Liver (tissue), 9 donors: ENCODE results near the gene SNUPN. TPM values are rescaled to one million over a fixed set of nuclear protein-coding genes. Genes with fewer than 3 reads are reported as not detected.
A peak's percentile ranks its signal among the peaks of the same experiment; 100 is the strongest.

Experiments
- DNase-seq: peaks from one replicate; pipeline ENCODE4 v3.0.0-alpha.2; 2017; ENCODE audit warnings: low spot score
- H3K27ac ChIP-seq, 2 donors: one replicate each; pipeline ENCODE4 v1.7.0; 2013; ENCODE audit warnings: inconsistent platforms in 2 of 2, low read length in 2 of 2, control low read depth in 1 of 2, low read depth in 1 of 2, mild to moderate bottlenecking in 1 of 2
- H3K27me3 ChIP-seq, 4 donors: one replicate each; pipeline versions ENCODE4 v1.6.1 to v1.7.0; 2013; ENCODE audit warnings: low read length in 3 of 4, inconsistent platforms in 1 of 4, mild to moderate bottlenecking in 1 of 4, moderate library complexity in 1 of 4; ENCODE audit not compliant: control insufficient read depth in 4 of 4, insufficient read depth in 4 of 4
- H3K36me3 ChIP-seq, 4 donors: one replicate each; pipeline versions ENCODE4 v1.6.1 to v1.7.0; 2013; ENCODE audit warnings: low read length in 3 of 4, mild to moderate bottlenecking in 3 of 4, low read depth in 1 of 4, moderate library complexity in 1 of 4; ENCODE audit not compliant: control insufficient read depth in 4 of 4, insufficient read depth in 3 of 4
- H3K4me1 ChIP-seq, 4 donors: one replicate each; pipeline versions ENCODE4 v1.6.1 to v1.7.0; 2013; ENCODE audit warnings: low read length in 3 of 4, mild to moderate bottlenecking in 3 of 4, moderate library complexity in 1 of 4; ENCODE audit not compliant: control insufficient read depth in 4 of 4, insufficient read depth in 4 of 4
- H3K4me3 ChIP-seq, 3 donors: one replicate each; pipeline versions ENCODE4 v1.6.1 to v1.7.0; 2013; ENCODE audit warnings: low read length in 3 of 3, control low read depth in 1 of 3, low read depth in 1 of 3, mild to moderate bottlenecking in 1 of 3
- H3K9ac ChIP-seq, 2 donors: one replicate each; pipeline ENCODE4 v1.7.0; 2013; ENCODE audit warnings: low read length in 2 of 2, mild to moderate bottlenecking in 2 of 2, moderate library complexity in 2 of 2, control low read depth in 1 of 2, low read depth in 1 of 2
- H3K9me3 ChIP-seq, 4 donors: one replicate each; pipeline versions ENCODE4 v1.6.1 to v1.7.0; 2013; ENCODE audit warnings: low read length in 3 of 4; ENCODE audit not compliant: control insufficient read depth in 4 of 4
- EGR1 ChIP-seq, 2 donors: IDR thresholded peaks; 2 replicates each; pipeline ENCODE4 v1.6.1; 2016 to 2018; ENCODE audit warnings: antibody characterized with exemption in 2 of 2, low read depth in 2 of 2
- FOXA1 ChIP-seq: IDR thresholded peaks from 2 replicates; pipeline ENCODE4 v1.6.1; 2016; ENCODE audit warnings: antibody characterized with exemption
- FOXA2 ChIP-seq: IDR thresholded peaks from 2 replicates; pipeline ENCODE4 v1.6.1; 2016; ENCODE audit warnings: antibody characterized with exemption
- GABPA ChIP-seq, 2 donors: IDR thresholded peaks in 1 of 2; conservative IDR thresholded peaks in 1 of 2; 2 replicates each; pipeline ENCODE4 v1.6.1; 2016; ENCODE audit warnings: antibody characterized with exemption in 2 of 2, mild to moderate bottlenecking in 1 of 2, moderate library complexity in 1 of 2
- HNF4A ChIP-seq, 2 donors: conservative IDR thresholded peaks; 2 replicates each; pipeline ENCODE4 v1.6.1; 2016; ENCODE audit warnings: antibody characterized with exemption in 2 of 2, mild to moderate bottlenecking in 2 of 2
- HNF4G ChIP-seq: IDR thresholded peaks from 2 replicates; pipeline ENCODE4 v1.6.1; 2016; ENCODE audit warnings: antibody characterized with exemption
- JUND ChIP-seq, 2 donors: IDR thresholded peaks; 2 replicates each; pipeline ENCODE4 v1.6.1; 2016; ENCODE audit warnings: antibody characterized with exemption in 2 of 2
- MAX ChIP-seq: IDR thresholded peaks from 2 replicates; pipeline ENCODE4 v1.6.1; 2016; ENCODE audit warnings: antibody characterized with exemption
- NR2F2 ChIP-seq: IDR thresholded peaks from 2 replicates; pipeline ENCODE4 v1.6.1; 2016; ENCODE audit warnings: antibody characterized with exemption
- RAD21 ChIP-seq, 2 donors: IDR thresholded peaks; 2 replicates each; pipeline ENCODE4 v1.6.1; 2016; ENCODE audit warnings: antibody characterized with exemption in 2 of 2, mild to moderate bottlenecking in 2 of 2
- RXRA ChIP-seq, 2 donors: IDR thresholded peaks; 2 replicates each; pipeline ENCODE4 v1.6.1; 2017 to 2018; ENCODE audit warnings: antibody characterized with exemption in 2 of 2, mild to moderate bottlenecking in 1 of 2
- SP1 ChIP-seq: IDR thresholded peaks from 2 replicates; pipeline ENCODE4 v1.6.1; 2018; ENCODE audit warnings: antibody characterized with exemption, mild to moderate bottlenecking
- TAF1 ChIP-seq: conservative IDR thresholded peaks from 2 replicates; pipeline ENCODE4 v1.6.1; 2016; ENCODE audit warnings: antibody characterized with exemption, mild to moderate bottlenecking
- YY1 ChIP-seq: IDR thresholded peaks from 2 replicates; pipeline ENCODE4 v1.6.1; 2016; ENCODE audit warnings: antibody characterized with exemption, mild to moderate bottlenecking
- WGBS: extraction: QIAGEN DNeasy Blood & Tissue Kit; methylation state at CpG from one replicate; pipeline ENCODE4 v1.1.7; 2013; 5-methylcytosine and 5-hydroxymethylcytosine counted together
- polyA plus RNA-seq, 2 donors: library from polyadenylated mRNA; stranded (reverse) in 1 of 2; unstranded in 1 of 2; fragments of 200-250 nt in 1 of 2; fragments of >200 nt in 1 of 2; fragmentation: Nextera tagmentation in 1 of 2; extraction: Ambion mirVana in 1 of 2; gene quantifications; one replicate each; pipeline versions ENCODE4 v1.2.1 to v1.2.3, GENCODE V29; 2013 to 2015
- total RNA-seq, 2 donors: library from RNA; depleted of rRNA; stranded (reverse); fragments of >200 nt; gene quantifications; one replicate each; pipeline ENCODE4 v1.2.3, GENCODE V29; 2014
- TF ChIP-seq, protein P1 (sequence below): fragments of 150-350 bp; IDR thresholded peaks from 2 replicates; pipeline ENCODE4 v1.5.1; 2017; ENCODE audit warnings: improper control_type of control experiment, low read depth, low read length; ENCODE audit not compliant: missing input control
- TF ChIP-seq, protein P2 (sequence below): IDR thresholded peaks from 2 replicates; pipeline ENCODE4 v1.6.1; 2016; ENCODE audit warnings: antibody characterized with exemption
- TF ChIP-seq, protein P3 (sequence below): IDR thresholded peaks from 2 replicates; pipeline ENCODE4 v1.6.1; 2016; ENCODE audit warnings: antibody characterized with exemption
- TF ChIP-seq, protein P4 (sequence below): IDR thresholded peaks from 2 replicates; pipeline ENCODE4 v1.6.1; 2016; ENCODE audit warnings: antibody characterized with exemption, mild to moderate bottlenecking
- donor health status: healthy.
- donor health status: healthy.
- donor health status: healthy.
- donor health status: healthy.
- donor health status: healthy.

The SNUPN gene
- total and polyA plus RNA-seq, 4 donors: 7.8 to 13.2 (median 12.1) TPM

DNA sequence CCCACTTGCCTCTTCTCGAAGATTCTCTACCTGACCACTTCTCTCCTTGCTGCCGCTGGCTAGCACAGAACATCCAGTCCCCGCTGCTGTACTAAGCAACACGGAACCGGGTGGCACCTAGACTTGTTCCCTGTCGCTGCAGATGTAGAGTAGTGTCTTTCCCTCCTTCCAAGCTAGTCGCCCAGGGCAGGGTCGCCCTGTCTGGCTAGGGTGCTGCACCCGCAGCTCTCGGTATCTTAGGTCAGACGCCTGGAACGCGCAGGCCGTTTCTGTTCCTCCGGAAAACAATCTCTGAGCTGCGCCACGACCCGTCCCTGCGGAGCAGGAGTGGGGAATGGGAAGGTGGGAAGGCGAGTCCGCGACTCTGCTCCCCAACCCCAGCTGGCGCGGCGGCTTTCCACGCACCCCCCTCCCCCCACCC, 21.4 kb upstream of the SNUPN start:
- peaks cover 20 to 48% (median 40%) of the 10 kb centered on the region in 4 donors for H3K4me1 ChIP-seq
- H3K9ac ChIP-seq: peak overlapping the region; percentile 55 to 70
- H3K4me3 ChIP-seq: peak overlapping the region; percentile 81 to 91 (median 91)
- peaks cover 0 to 3% (median 1%) of the 10 kb centered on the region in 4 donors for H3K36me3 ChIP-seq
- H3K9me3 ChIP-seq: no peaks in the 10 kb centered on the region
- no peak for DNase-seq
- H3K27ac ChIP-seq: peak overlapping the region; percentile 96 to 99
- no peaks in the 10 kb centered on the region for H3K27me3 ChIP-seq
- TF ChIP-seq, protein P1, sequence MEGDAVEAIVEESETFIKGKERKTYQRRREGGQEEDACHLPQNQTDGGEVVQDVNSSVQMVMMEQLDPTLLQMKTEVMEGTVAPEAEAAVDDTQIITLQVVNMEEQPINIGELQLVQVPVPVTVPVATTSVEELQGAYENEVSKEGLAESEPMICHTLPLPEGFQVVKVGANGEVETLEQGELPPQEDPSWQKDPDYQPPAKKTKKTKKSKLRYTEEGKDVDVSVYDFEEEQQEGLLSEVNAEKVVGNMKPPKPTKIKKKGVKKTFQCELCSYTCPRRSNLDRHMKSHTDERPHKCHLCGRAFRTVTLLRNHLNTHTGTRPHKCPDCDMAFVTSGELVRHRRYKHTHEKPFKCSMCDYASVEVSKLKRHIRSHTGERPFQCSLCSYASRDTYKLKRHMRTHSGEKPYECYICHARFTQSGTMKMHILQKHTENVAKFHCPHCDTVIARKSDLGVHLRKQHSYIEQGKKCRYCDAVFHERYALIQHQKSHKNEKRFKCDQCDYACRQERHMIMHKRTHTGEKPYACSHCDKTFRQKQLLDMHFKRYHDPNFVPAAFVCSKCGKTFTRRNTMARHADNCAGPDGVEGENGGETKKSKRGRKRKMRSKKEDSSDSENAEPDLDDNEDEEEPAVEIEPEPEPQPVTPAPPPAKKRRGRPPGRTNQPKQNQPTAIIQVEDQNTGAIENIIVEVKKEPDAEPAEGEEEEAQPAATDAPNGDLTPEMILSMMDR: no peak
- TF ChIP-seq RXRA (IDR thresholded peaks at IDR 0.05): no peak
- TF ChIP-seq EGR1 (IDR thresholded peaks at IDR 0.05; ENCODE audit: low read depth in 2 of 2): no peak
- no peak for TF ChIP-seq FOXA1
- no peak for TF ChIP-seq JUND (IDR thresholded peaks at IDR 0.05)
- no peak for TF ChIP-seq TAF1
- peak; percentile 5 for TF ChIP-seq SP1
- TF ChIP-seq, protein P2, sequence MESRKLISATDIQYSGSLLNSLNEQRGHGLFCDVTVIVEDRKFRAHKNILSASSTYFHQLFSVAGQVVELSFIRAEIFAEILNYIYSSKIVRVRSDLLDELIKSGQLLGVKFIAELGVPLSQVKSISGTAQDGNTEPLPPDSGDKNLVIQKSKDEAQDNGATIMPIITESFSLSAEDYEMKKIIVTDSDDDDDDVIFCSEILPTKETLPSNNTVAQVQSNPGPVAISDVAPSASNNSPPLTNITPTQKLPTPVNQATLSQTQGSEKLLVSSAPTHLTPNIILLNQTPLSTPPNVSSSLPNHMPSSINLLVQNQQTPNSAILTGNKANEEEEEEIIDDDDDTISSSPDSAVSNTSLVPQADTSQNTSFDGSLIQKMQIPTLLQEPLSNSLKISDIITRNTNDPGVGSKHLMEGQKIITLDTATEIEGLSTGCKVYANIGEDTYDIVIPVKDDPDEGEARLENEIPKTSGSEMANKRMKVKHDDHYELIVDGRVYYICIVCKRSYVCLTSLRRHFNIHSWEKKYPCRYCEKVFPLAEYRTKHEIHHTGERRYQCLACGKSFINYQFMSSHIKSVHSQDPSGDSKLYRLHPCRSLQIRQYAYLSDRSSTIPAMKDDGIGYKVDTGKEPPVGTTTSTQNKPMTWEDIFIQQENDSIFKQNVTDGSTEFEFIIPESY: no peak
- TF ChIP-seq YY1: no peak
- no peak for TF ChIP-seq RAD21 (IDR thresholded peaks at IDR 0.05)
- TF ChIP-seq, protein P3, sequence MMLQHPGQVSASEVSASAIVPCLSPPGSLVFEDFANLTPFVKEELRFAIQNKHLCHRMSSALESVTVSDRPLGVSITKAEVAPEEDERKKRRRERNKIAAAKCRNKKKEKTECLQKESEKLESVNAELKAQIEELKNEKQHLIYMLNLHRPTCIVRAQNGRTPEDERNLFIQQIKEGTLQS: no peak
- no peak for TF ChIP-seq GABPA (IDR thresholded peaks at IDR 0.05 in 1 of 2, conservative IDR thresholded peaks at IDR 0.05 in 1 of 2)
- TF ChIP-seq MAX: no peak
- TF ChIP-seq, protein P4, sequence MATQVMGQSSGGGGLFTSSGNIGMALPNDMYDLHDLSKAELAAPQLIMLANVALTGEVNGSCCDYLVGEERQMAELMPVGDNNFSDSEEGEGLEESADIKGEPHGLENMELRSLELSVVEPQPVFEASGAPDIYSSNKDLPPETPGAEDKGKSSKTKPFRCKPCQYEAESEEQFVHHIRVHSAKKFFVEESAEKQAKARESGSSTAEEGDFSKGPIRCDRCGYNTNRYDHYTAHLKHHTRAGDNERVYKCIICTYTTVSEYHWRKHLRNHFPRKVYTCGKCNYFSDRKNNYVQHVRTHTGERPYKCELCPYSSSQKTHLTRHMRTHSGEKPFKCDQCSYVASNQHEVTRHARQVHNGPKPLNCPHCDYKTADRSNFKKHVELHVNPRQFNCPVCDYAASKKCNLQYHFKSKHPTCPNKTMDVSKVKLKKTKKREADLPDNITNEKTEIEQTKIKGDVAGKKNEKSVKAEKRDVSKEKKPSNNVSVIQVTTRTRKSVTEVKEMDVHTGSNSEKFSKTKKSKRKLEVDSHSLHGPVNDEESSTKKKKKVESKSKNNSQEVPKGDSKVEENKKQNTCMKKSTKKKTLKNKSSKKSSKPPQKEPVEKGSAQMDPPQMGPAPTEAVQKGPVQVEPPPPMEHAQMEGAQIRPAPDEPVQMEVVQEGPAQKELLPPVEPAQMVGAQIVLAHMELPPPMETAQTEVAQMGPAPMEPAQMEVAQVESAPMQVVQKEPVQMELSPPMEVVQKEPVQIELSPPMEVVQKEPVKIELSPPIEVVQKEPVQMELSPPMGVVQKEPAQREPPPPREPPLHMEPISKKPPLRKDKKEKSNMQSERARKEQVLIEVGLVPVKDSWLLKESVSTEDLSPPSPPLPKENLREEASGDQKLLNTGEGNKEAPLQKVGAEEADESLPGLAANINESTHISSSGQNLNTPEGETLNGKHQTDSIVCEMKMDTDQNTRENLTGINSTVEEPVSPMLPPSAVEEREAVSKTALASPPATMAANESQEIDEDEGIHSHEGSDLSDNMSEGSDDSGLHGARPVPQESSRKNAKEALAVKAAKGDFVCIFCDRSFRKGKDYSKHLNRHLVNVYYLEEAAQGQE: peak; percentile 9
- no peak for TF ChIP-seq FOXA2
- no peak for TF ChIP-seq HNF4A (conservative IDR thresholded peaks at IDR 0.05)
- TF ChIP-seq HNF4G: no peak
- peak; percentile 13 for TF ChIP-seq NR2F2
- WGBS: 1% methylated on average over 26 of the region's 26 CpGs
